Large intestine (tissue), 3 donors: ENCODE measurements around the gene HIRIP3. TPM values are rescaled to one million over a fixed set of nuclear protein-coding genes. Genes with fewer than 3 reads are reported as not detected.

Experiments
- DNase-seq, 2 donors: peaks; one replicate each; pipeline versions ENCODE4 v3.0.0 to v3.0.0-alpha.2; 2013
- H3K27ac ChIP-seq: one replicate; pipeline ENCODE4 v1.5.1; 2013; ENCODE audit warnings: low read length
- H3K27me3 ChIP-seq: 2 replicates; pipeline ENCODE4 v1.6.1; 2013; ENCODE audit warnings: low read length; ENCODE audit not compliant: control insufficient read depth, insufficient read depth
- H3K36me3 ChIP-seq: 2 replicates; pipeline ENCODE4 v1.6.1; 2013; ENCODE audit warnings: low read length; ENCODE audit not compliant: control insufficient read depth, insufficient read depth
- H3K4me1 ChIP-seq: one replicate; pipeline ENCODE4 v1.6.1; 2013; ENCODE audit warnings: low read length; ENCODE audit not compliant: control insufficient read depth, insufficient read depth
- H3K4me3 ChIP-seq: one replicate; pipeline ENCODE4 v1.5.1; 2013; ENCODE audit warnings: low read length
- H3K9me3 ChIP-seq: one replicate; pipeline ENCODE4 v1.6.1; 2013; ENCODE audit warnings: mild to moderate bottlenecking, low read depth, low read length, moderate library complexity; ENCODE audit not compliant: control insufficient read depth
- WGBS: methylation state at CpG from one replicate; pipeline ENCODE4 v1.1.5; 2013; ENCODE audit warnings: low lambda C conversion rate; ENCODE audit not compliant: insufficient coverage; 5-methylcytosine and 5-hydroxymethylcytosine counted together
- polyA plus RNA-seq: library from polyadenylated mRNA; unstranded; fragments of 120-200 nt; gene quantifications from one replicate; pipeline ENCODE4 v1.2.1, GENCODE V29; 2013

The HIRIP3 gene
- polyA plus RNA-seq, 1 donor: 12.0 TPM

DNA sequence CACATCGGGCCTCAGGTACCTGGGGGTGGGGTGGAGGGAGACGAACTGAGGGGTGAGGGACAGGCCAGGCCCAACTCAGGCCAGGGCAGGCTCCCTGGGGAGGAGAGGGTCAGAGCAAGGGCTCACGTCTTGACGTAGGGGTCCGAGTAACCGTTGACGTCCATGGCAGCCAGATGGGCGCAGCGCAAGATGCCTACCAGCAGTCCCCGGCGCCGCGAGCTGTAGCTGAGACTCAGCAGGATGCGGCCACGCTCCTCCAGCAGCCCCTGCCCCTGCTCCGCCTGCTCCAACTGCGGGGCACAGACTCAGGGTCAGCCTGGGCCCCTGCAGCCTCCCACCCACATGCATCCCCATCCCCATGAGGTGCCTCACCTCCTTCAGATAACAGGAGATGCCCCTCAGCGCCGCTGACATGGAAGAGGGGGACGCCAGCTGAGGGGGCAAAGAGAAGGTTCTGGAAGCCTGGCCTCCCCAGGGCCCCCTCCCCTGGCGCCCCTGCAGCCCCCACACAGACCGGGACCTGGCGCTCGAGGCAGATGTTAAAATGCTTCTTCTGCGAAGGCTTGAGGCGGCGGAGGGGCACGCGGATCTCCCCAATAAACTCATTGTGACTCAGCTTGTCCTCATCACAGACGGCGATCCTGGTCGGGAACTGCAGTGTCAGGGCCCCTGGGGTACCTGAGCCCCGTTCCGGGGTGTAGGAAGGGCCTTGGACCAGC lies 11.4 kb upstream of the HIRIP3 start:
- H3K4me3 ChIP-seq: no peak overlapping the region
- DNase-seq: no peak
- WGBS: 91% methylated on average over 4 of the region's 34 CpGs

GRCh38 chr16:30006095-30006473 lies 10.7 kb upstream of the HIRIP3 start:
- Histone ChIP-seq H3K27me3 (peaks cover 16% of the 10 kb centered on the region), H3K9me3 (no peaks in the 10 kb centered on the region), H3K4me1 (peaks cover 9% of the 10 kb centered on the region), H3K27ac (no peak overlapping the region), H3K36me3 (peaks cover 19% of the 10 kb centered on the region), H3K4me3 (no peak overlapping the region)
- DNase-seq: no peak
- WGBS: no CpG with 5 or more reads among the region's 18 CpGs

More for the DNA sequence above, 11.4 kb upstream of the HIRIP3 start:
- H3K9me3 ChIP-seq: no peaks in the 10 kb centered on the region
- peaks cover 21% of the 10 kb centered on the region for H3K27me3 ChIP-seq
- H3K27ac ChIP-seq: no peak overlapping the region
- peaks cover 12% of the 10 kb centered on the region for H3K4me1 ChIP-seq
- peaks cover 17% of the 10 kb centered on the region for H3K36me3 ChIP-seq

DNA sequence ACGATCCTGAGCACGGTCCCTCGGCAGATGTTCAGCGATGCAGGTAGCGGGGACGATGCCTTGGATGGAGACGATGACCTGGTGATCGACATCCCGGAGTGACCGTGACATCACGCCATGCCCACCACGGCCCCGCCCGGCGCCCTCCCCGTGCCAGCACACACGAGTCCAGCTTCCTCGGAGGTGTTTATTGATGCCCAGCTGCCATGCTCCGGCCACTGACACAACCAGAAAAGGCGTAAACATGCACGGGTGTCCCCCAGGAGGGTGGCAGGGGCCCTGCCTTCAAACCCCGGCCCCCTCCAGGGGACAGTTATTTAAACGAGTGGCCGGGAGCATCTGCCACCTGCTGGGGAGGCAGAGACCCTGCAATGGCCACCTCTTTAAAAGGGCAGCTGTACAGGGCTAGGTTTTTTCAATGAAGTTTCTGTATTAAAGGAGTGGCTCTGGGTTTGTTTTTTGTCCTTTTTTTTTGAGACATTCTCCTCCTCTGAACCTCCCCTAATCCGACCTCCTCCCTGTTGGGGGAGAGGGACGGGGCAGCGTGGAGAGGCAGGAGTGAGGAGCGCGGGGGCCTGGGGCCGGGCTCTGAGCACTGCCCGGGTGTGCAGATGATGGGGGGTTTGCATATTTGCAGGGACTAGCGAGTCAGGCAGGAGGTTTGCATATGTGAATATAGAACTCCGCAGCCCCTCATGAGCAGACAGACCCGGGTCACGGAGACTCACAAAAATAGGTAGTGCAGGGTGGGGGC lies 10.1 kb upstream of the HIRIP3 start:
- Histone ChIP-seq H3K36me3 (peaks cover 23% of the 10 kb centered on the region), H3K27me3 (peaks cover 12% of the 10 kb centered on the region), H3K4me1 (peaks cover 8% of the 10 kb centered on the region), H3K4me3 (no peak overlapping the region), H3K9me3 (no peaks in the 10 kb centered on the region), H3K27ac (no peak overlapping the region)
- no peak for DNase-seq
- WGBS: 81% methylated on average over 6 of the region's 35 CpGs

GRCh38 chr16:30004811-30005242 lies 9.4 kb upstream of the HIRIP3 start:
- Histone ChIP-seq H3K9me3 (no peaks in the 10 kb centered on the region), H3K27ac (no peak overlapping the region), H3K36me3 (peaks cover 28% of the 10 kb centered on the region), H3K27me3 (peaks cover 5% of the 10 kb centered on the region), H3K4me1 (peaks cover under 1% of the 10 kb centered on the region), H3K4me3 (no peak overlapping the region)
- DNase-seq: no peak
- WGBS: no CpG with 5 or more reads among the region's 11 CpGs

GRCh38 chr16:30004424-30004776 lies 9.0 kb upstream of the HIRIP3 start:
- H3K27me3 ChIP-seq: peaks cover 2% of the 10 kb centered on the region
- no peak for DNase-seq
- no peak overlapping the region for H3K4me3 ChIP-seq
- peaks cover 28% of the 10 kb centered on the region for H3K36me3 ChIP-seq
- H3K9me3 ChIP-seq: no peaks in the 10 kb centered on the region
- H3K4me1 ChIP-seq: no peaks in the 10 kb centered on the region
- WGBS: no CpG with 5 or more reads among the region's 19 CpGs
- H3K27ac ChIP-seq: no peak overlapping the region

DNA sequence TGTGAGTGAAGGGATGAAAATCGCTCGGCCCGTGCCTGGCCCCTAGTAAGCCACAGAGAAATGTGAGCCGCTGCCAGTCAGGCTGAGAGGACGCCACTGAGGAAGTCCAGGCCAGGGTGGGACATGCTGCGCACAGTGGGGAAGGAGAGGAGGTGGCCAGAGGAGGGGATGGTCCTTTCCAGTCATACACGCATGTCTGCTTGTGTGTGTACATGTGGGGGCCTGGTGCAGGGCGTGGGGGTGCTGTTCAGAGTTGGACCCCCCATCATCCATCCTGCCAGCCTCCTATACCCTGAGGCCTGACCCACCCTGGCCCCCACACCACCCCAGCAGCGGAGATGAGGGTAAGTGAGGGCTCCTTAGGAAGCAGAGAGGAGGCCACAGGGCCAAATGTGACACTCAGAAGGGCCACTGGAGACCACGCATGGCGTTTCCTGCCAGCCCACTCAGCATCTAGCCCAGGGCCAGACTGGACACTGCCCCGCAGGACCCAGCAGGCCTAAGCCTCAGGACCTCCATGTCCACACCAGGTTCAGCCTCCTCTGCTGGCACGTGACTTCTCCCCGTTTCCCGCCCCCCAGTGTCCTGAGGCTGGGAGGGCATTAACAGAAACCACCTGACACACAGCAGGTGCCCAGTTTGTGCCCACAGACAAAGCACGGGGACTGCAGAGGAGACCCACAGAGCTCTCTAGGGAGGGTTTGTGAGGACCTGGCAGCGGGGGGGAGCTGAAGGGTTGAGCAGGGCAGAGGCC lies 8.4 kb upstream of the HIRIP3 start:
- peaks cover 28% of the 10 kb centered on the region for H3K36me3 ChIP-seq
- WGBS: 80% methylated on average over 2 of the region's 17 CpGs
- H3K27me3 ChIP-seq: no peaks in the 10 kb centered on the region
- no peak for DNase-seq
- H3K4me1 ChIP-seq: no peaks in the 10 kb centered on the region
- H3K9me3 ChIP-seq: no peaks in the 10 kb centered on the region
- H3K27ac ChIP-seq: no peak overlapping the region
- no peak overlapping the region for H3K4me3 ChIP-seq

- WGBS: 80% methylated on average over 1 of the region's 19 CpGs
- Histone ChIP-seq H3K27ac (no peak overlapping the region), H3K9me3 (no peaks in the 10 kb centered on the region)
Observed at GRCh38 chr16:30002614-30003346, 7.4 kb upstream of the HIRIP3 start.

GRCh38 chr16:30000735-30001631 lies 5.6 kb upstream of the HIRIP3 start:
- Histone ChIP-seq H3K36me3 (peaks cover 25% of the 10 kb centered on the region), H3K27ac (no peak overlapping the region), H3K27me3 (no peaks in the 10 kb centered on the region), H3K9me3 (no peaks in the 10 kb centered on the region), H3K4me1 (no peaks in the 10 kb centered on the region), H3K4me3 (no peak overlapping the region)
- WGBS: no CpG with 5 or more reads among the region's 33 CpGs
- no peak for DNase-seq

More at GRCh38 chr16:30002614-30003346, 7.4 kb upstream of the HIRIP3 start:
- Histone ChIP-seq H3K4me3 (no peak overlapping the region), H3K27me3 (no peaks in the 10 kb centered on the region), H3K4me1 (no peaks in the 10 kb centered on the region), H3K36me3 (peaks cover 28% of the 10 kb centered on the region)
- no peak for DNase-seq

- 100% methylated on average over 3 of the region's 6 CpGs for WGBS
- H3K4me1 ChIP-seq: peaks cover 4% of the 10 kb centered on the region
- H3K4me3 ChIP-seq: no peak overlapping the region
- no peaks in the 10 kb centered on the region for H3K9me3 ChIP-seq
- no peak overlapping the region for H3K27ac ChIP-seq
- H3K36me3 ChIP-seq: peaks cover 22% of the 10 kb centered on the region
- DNase-seq: no peak
- no peaks in the 10 kb centered on the region for H3K27me3 ChIP-seq
Observed at GRCh38 chr16:29999605-30000004, 4.2 kb upstream of the HIRIP3 start.
